ENCODE measurements around the gene MGLL.
A peak's percentile ranks its signal among the peaks of the same experiment; 100 is the strongest.

MGLL gene

DNA sequence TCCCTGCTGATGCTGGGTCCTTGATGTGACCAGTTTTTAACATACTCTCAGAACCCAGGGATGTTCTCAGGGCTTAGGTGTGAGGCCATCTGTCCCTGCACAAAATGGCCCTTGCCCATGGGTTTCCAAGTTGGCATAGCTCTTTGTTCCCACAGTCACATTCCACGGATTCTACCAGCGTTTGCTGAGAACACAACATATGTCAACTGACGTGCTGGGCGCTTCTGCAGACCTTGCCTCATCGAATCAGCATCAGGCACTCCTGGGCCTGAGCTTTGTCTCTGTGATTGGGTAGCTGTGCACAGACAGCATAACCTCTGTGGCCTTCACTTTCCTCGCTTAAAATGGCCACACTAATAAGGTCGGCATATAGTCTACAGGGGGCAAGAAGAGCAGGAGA lies 69.0 kb downstream of the MGLL start:
- no peak for DNase-seq (ENCODE audit: low read depth)
- TF ChIP-seq, protein P1, sequence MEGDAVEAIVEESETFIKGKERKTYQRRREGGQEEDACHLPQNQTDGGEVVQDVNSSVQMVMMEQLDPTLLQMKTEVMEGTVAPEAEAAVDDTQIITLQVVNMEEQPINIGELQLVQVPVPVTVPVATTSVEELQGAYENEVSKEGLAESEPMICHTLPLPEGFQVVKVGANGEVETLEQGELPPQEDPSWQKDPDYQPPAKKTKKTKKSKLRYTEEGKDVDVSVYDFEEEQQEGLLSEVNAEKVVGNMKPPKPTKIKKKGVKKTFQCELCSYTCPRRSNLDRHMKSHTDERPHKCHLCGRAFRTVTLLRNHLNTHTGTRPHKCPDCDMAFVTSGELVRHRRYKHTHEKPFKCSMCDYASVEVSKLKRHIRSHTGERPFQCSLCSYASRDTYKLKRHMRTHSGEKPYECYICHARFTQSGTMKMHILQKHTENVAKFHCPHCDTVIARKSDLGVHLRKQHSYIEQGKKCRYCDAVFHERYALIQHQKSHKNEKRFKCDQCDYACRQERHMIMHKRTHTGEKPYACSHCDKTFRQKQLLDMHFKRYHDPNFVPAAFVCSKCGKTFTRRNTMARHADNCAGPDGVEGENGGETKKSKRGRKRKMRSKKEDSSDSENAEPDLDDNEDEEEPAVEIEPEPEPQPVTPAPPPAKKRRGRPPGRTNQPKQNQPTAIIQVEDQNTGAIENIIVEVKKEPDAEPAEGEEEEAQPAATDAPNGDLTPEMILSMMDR (conservative IDR thresholded peaks at IDR 0.05; ENCODE audit: control insufficient read depth, insufficient read depth, low read depth, low read length) = no peak

DNA sequence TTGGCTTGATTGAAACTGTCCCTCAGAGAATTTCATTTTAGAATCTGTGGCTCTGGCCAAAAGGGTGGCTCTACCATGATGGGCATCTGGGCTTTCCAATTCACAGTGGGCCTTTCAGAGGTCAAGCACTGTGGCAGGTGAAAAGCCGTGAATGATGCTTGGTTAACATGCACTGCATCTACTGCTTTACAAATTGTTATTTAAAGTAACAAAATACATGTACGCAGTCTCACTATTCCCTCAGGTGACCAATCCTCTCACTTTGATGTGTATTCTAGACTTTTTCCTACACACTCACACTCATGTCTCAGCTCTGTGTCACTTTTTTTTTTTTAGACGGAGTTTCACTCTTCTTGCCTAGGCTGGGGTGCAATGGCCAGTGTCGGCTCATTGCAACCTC lies 70.5 kb downstream of the MGLL start:
- DNase-seq (ENCODE audit: low read depth) = no peak
- TF ChIP-seq, protein P1 (conservative IDR thresholded peaks at IDR 0.05; ENCODE audit: control insufficient read depth, insufficient read depth, low read depth, low read length) = no peak
- no peak overlapping the region for H3K4me3 ChIP-seq (ENCODE audit: control insufficient read depth, low read depth, low read length)

More for the DNA sequence above, 69.0 kb downstream of the MGLL start:
- no peak overlapping the region for H3K4me3 ChIP-seq (ENCODE audit: control insufficient read depth, low read depth, low read length)

DNA sequence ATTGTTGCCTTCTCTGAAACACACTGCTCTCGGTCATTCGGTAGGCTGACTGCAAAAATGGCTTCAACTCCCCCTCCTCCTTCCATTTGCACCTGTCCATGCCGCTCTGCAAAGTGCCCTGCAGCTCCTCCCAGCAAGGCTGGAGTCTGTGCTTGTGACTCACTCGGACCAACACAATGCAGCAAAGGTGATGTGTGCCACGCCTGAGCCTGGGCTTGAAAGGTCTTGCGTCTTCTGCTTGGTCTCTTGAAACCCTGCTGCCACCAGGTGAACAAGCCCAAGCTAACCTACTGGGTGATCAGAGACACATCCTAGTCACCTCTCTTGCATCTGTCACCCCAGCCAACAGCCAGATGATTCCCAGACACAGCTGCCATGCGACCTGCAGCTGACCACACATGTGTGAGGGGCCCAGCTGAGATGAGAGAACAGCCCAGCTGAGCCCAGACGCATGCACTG lies 71.1 kb downstream of the MGLL start:
- H3K4me3 ChIP-seq (ENCODE audit: control insufficient read depth, low read depth, low read length) = no peak overlapping the region
- DNase-seq (ENCODE audit: low read depth) = no peak
- TF ChIP-seq, protein P1 (conservative IDR thresholded peaks at IDR 0.05; ENCODE audit: control insufficient read depth, insufficient read depth, low read depth, low read length) = no peak

DNA sequence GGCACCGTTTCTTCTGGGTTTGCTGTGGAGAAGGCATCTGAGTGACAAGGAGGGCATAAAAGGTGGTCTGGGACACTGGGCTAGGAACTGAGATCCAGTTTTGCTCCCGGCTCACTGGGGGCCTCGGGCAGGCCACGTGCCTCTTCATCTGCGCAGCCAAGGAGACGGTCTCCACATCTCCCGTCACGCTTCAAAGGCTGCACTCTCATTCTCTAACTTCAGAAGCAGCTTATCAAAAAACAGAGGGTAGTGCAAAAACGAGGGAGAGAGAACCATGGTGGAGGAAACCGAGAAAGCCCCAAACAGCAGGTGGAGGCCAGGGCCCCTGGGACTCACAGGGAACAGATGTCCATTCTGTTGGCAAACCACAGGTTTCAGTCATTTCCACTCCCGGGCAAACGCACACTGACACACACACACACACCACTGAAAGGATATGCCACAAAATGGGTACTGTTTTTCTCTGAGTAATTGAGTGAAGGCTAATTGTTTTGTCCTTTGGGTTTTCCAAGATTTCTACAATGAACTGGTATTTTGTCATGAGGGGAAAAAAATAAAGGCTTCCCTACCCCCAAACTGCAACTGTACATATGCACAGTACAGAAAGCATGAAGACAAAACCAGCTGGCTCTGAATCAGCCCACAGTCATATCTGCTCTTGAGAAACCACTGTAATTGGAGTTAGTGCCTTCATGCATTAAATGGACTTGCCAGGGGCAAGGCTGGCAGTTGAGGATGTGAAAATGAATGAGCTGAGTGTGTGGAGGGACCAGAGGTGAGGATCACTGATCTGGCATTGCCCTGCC lies 71.9 kb downstream of the MGLL start:
- TF ChIP-seq, protein P1 (conservative IDR thresholded peaks at IDR 0.05; ENCODE audit: control insufficient read depth, insufficient read depth, low read depth, low read length) = no peak
- H3K4me3 ChIP-seq (ENCODE audit: control insufficient read depth, low read depth, low read length) = no peak overlapping the region
- DNase-seq (ENCODE audit: low read depth) = peak; percentile 94

DNA sequence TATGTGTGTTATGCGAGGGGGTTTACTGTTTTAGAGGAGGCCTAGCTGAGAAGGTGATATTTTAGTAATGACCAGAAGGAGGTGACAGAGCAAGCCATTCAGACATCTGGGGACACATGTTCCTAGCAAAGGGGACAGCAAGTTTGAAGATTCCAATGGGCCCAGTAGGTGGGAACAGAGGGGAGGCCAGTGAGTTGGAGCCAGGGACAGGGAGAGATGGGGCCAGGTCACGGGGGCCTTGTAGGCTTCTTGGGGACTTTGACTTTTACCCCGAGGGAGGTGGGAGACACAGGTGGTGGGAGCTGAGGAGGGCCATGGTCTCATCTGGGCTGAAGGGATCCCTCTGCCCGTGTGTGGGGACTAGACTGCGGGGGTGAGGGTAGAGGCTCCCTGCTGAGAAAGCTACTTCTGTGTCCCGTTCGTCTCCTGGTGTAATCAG lies 72.5 kb downstream of the MGLL start:
- TF ChIP-seq, protein P1 (conservative IDR thresholded peaks at IDR 0.05; ENCODE audit: control insufficient read depth, insufficient read depth, low read depth, low read length) = no peak
- H3K4me3 ChIP-seq (ENCODE audit: control insufficient read depth, low read depth, low read length) = no peak overlapping the region
- no peak for DNase-seq (ENCODE audit: low read depth)

DNA sequence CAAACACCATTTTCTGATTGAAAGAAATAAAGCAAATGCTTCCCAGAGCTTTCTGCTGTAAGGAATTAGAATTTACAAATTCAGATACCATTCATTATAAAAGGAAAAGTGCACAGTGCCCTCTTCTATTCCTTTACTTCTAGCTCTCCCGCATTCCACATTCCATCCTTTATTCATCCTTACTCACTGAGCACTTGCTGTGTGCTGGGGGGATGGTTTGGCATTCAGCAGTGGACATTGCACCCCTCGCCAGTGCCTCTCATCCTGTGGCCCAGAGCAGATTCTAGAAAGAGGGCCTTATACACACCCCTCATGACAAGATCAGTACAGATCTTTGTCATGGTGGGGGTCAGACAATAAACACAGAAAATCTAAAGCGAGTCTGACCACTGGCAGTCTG lies 73.0 kb downstream of the MGLL start:
- no peak for DNase-seq (ENCODE audit: low read depth)
- TF ChIP-seq, protein P1 (conservative IDR thresholded peaks at IDR 0.05; ENCODE audit: control insufficient read depth, insufficient read depth, low read depth, low read length) = no peak
- no peak overlapping the region for H3K4me3 ChIP-seq (ENCODE audit: control insufficient read depth, low read depth, low read length)
